Measurements from ENCODE around the gene TMEM219. TPM values are rescaled to one million over a fixed set of nuclear protein-coding genes. Genes with fewer than 3 reads are reported as not detected.

The TMEM219 gene
- total and polyA plus RNA-seq, 9 of the 15 experiments (the other 6 are each of a cell fraction or from before 2014, with no cell fraction given): 35.3 to 62.8 (median 55.5) TPM

DNA sequence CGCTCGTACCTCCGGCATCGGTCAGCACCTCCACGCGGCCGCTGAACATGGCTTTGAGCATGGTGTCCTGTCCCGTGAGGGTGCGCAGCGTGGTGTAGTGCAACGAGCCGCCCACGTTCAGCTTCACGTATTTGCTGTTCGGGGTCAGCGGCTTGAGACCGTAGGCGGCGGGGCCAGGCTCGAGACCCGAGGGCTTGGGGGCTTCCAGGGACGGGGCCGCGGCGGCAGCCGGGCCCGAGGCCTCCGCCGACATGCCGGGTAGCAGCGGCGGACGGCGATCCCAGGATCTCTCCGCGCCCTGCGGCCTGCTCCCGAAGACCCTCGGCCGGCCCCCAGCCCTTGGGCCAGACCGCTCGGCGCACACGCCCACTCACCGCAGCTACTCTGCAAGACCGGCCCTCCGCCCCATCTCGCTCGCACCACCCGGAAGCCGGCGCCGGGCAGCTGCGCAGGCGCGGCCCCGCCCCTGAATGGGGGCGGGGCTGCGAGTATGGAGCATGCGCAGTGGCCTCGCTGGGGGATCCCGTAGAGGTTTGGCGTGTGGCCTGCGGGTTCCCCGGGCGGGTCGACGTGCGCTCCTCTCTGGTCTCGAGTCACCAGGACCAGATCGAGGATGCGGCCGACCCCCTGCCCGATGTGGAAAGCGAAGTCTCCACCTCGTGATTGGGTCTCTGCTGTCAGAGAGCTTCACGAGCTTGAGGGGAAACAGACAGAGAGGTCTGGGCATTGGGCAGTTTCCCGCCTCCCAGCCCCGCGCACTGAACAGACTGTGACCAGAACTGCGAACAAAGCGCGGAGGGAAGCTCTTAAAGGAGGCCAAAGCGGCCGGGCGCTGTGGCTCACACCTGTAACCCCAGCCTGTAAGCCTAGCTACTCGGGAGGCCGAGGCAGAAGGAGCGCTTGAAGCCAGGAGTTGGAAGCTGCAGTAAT lies 35.8 kb upstream of the TMEM219 start, which contains the start of gene KCTD13 (continued):
- TF ChIP-seq ZC3H4 (CRISPR knock-in tag; IDR thresholded peaks at IDR 0.05; ENCODE audit: borderline replicate concordance) (0 out of 2 replicates have a peak, but pooled peaks have one; percentile 30), SRSF3 (IDR thresholded peaks at IDR 0.05; ENCODE audit: insufficient read depth, low read length) (no peak), SRSF9 (IDR thresholded peaks at IDR 0.05; ENCODE audit: borderline replicate concordance, low read depth, low read length) (no peak), ZNF699 (CRISPR knock-in tag; IDR thresholded peaks at IDR 0.05; ENCODE audit: insufficient replicate concordance) (no peak), ZBTB17 (CRISPR knock-in tag; IDR thresholded peaks at IDR 0.05) (0 out of 2 replicates have a peak, but pooled peaks have one; percentile 53), YY1 (IDR thresholded peaks at IDR 0.05; ENCODE audit: borderline replicate concordance in 1 of 3, control insufficient read depth in 1 of 3, extremely low read depth in 1 of 3, insufficient read depth in 3 of 3, insufficient read length in 1 of 3, insufficient replicate concordance in 2 of 3, low read depth in 1 of 3, low read length in 2 of 3) (peak in 1 of 3 experiments; percentile 46), ZNF354B (CRISPR knock-in tag; IDR thresholded peaks at IDR 0.05) (no peak), CHD4 (IDR thresholded peaks at IDR 0.05; ENCODE audit: insufficient read depth, insufficient replicate concordance, low read depth, low read length, poor library complexity, severe bottlenecking) (no peak), ESRRA (IDR thresholded peaks at IDR 0.05; ENCODE audit: borderline replicate concordance, low read depth) (peak; percentile 43; the same call in 1 of the 2 replicates), HNRNPK (IDR thresholded peaks at IDR 0.05; ENCODE audit: low read depth, low read length, poor library complexity, severe bottlenecking) (no peak), NCOA2 (IDR thresholded peaks at IDR 0.05; ENCODE audit: partially characterized antibody in 2 of 2) (no peak), KDM2B (CRISPR knock-in tag; IDR thresholded peaks at IDR 0.05) (no peak), RBM22 (IDR thresholded peaks at IDR 0.05; ENCODE audit: low read depth, low read length, poor library complexity, severe bottlenecking) (no peak), PYGO2 (tag; IDR thresholded peaks at IDR 0.05) (no peak), MTF1 (CRISPR knock-in tag; IDR thresholded peaks at IDR 0.05; ENCODE audit: borderline replicate concordance) (no peak), CCNT2 (IDR thresholded peaks at IDR 0.05; ENCODE audit: borderline replicate concordance, extremely low read depth, insufficient read length, low read depth, low read length) (peak; percentile 80), RFX7 (CRISPR knock-in tag; IDR thresholded peaks at IDR 0.05) (no peak), SREBF2 (CRISPR knock-in tag; IDR thresholded peaks at IDR 0.05) (no peak), ESRRB (CRISPR knock-in tag; IDR thresholded peaks at IDR 0.05; ENCODE audit: borderline replicate concordance) (no peak)
- TF ChIP-seq, protein P1, sequence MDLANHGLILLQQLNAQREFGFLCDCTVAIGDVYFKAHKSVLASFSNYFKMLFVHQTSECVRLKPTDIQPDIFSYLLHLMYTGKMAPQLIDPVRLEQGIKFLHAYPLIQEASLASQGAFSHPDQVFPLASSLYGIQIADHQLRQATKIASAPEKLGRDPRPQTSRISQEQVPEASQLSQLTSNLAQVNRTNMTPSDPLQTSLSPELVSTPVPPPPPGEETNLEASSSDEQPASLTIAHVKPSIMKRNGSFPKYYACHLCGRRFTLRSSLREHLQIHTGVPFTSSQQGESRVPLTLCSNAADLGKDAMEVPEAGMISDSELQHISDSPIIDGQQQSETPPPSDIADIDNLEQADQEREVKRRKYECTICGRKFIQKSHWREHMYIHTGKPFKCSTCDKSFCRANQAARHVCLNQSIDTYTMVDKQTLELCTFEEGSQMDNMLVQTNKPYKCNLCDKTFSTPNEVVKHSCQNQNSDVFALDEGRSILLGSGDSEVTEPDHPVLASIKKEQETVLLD (IDR thresholded peaks at IDR 0.05): peak; percentile 91
- TF ChIP-seq, protein P2, sequence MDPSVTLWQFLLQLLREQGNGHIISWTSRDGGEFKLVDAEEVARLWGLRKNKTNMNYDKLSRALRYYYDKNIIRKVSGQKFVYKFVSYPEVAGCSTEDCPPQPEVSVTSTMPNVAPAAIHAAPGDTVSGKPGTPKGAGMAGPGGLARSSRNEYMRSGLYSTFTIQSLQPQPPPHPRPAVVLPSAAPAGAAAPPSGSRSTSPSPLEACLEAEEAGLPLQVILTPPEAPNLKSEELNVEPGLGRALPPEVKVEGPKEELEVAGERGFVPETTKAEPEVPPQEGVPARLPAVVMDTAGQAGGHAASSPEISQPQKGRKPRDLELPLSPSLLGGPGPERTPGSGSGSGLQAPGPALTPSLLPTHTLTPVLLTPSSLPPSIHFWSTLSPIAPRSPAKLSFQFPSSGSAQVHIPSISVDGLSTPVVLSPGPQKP (CRISPR knock-in tag; IDR thresholded peaks at IDR 0.05): no peak
